ENCODE results near the gene C16orf74. TPM values are rescaled to one million over a fixed set of nuclear protein-coding genes. Genes with fewer than 3 reads are reported as not detected.

Gene C16orf74
- total and polyA plus RNA-seq, 2 donors (not counting 1 experiment from before 2014, with no cell fraction given): 73.0 to 83.3 TPM

DNA sequence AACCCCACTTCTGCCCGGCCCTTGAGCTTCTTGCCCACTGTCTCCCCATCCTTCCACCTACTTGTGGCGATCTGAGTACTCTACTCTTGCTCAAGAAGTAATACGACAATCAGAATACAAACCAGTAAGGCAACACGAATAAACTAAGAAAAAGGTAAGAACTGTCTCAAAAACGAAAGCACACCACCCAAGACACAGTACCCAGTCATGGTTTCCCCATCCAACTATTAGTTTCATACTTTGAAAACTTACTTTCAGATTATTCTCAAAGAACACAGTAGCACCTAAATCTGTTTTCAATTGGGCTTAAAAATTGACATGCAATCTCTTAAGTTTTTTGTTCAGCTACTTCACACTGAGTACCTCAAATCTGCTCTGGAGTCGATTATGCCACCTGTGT, 76.1 kb downstream of the C16orf74 start:
- TF ChIP-seq, protein P1, sequence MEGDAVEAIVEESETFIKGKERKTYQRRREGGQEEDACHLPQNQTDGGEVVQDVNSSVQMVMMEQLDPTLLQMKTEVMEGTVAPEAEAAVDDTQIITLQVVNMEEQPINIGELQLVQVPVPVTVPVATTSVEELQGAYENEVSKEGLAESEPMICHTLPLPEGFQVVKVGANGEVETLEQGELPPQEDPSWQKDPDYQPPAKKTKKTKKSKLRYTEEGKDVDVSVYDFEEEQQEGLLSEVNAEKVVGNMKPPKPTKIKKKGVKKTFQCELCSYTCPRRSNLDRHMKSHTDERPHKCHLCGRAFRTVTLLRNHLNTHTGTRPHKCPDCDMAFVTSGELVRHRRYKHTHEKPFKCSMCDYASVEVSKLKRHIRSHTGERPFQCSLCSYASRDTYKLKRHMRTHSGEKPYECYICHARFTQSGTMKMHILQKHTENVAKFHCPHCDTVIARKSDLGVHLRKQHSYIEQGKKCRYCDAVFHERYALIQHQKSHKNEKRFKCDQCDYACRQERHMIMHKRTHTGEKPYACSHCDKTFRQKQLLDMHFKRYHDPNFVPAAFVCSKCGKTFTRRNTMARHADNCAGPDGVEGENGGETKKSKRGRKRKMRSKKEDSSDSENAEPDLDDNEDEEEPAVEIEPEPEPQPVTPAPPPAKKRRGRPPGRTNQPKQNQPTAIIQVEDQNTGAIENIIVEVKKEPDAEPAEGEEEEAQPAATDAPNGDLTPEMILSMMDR (IDR thresholded peaks at IDR 0.05): no peak
- no peak for TF ChIP-seq EZH2 (IDR thresholded peaks at IDR 0.05; ENCODE audit: borderline replicate concordance, insufficient read depth, low read depth, low read length, poor library complexity, severe bottlenecking)
- Histone ChIP-seq H3K9me3 (ENCODE audit: control extremely low read depth in 1 of 3, control insufficient read depth in 2 of 3, insufficient read depth in 1 of 3, low read length in 2 of 3) (no peaks in the 10 kb centered on the region), H3K27me3 (replicated peaks in 1 of 4; ENCODE audit: control extremely low read depth in 1 of 4, control insufficient read depth in 3 of 4, insufficient read depth in 4 of 4, low read length in 3 of 4) (no peaks in the 10 kb centered on the region), H3K4me1 (ENCODE audit: control insufficient read depth in 2 of 2, insufficient read depth in 2 of 2, low read length in 2 of 2) (peaks cover 0 to 2% of the 10 kb centered on the region in 2 donors), H3K9ac (ENCODE audit: low read length) (no peak overlapping the region), H3K4me3 (ENCODE audit: control extremely low read depth in 1 of 5, extremely low read depth in 1 of 5, insufficient read depth in 1 of 5, low read depth in 2 of 5, low read length in 4 of 5) (no peak overlapping the region), H3K79me2 (ENCODE audit: control insufficient read depth, insufficient read depth, low read length) (no peaks in the 10 kb centered on the region), H4K20me1 (ENCODE audit: control insufficient read depth, insufficient read depth, low read length, poor library complexity, severe bottlenecking) (peaks cover 6% of the 10 kb centered on the region), H3K4me2 (replicated peaks; ENCODE audit: low read depth, low read length, poor library complexity, severe bottlenecking) (no peak overlapping the region), H3K36me3 (replicated peaks in 1 of 2; ENCODE audit: control extremely low read depth in 1 of 2, control insufficient read depth in 1 of 2, extremely low read depth in 1 of 2, insufficient read depth in 2 of 2, low read length in 1 of 2) (peaks cover 0 to 58% of the 10 kb centered on the region in 2 experiments), H3K27ac (ENCODE audit: low read length in 2 of 2) (no peak overlapping the region), H2AFZ (ENCODE audit: insufficient read depth, low read depth, low read length, poor library complexity, severe bottlenecking) (no peak overlapping the region)
- no peaks in the 10 kb centered on the region for H3K27me3 Mint-ChIP-seq
- CTCF ChIA-PET: interaction anchor here (0.9 to 9.6 kb wide), 15 partner anchors 11 to 146 kb away, joined by 3 to 61 read pairs (median 4); no protein-coding TSS in a partner anchor
- DNase-seq (no peak), ATAC-seq (ENCODE audit: low read depth) (no peak)
- 85% methylated on average over 6 of the region's 6 CpGs for WGBS (ENCODE audit: insufficient coverage)
- intact Hi-C loops (cut with micrococcal nuclease): loop anchor here (1.0 kb wide), 2 partner anchors 43 to 84 kb away; no protein-coding TSS in a partner anchor
- H3K4me1 Mint-ChIP-seq: peaks cover 3% of the 10 kb centered on the region
- no peaks in the 10 kb centered on the region for H3K9me3 Mint-ChIP-seq (ENCODE audit: insufficient read depth)
- peak overlapping the region; percentile 46 for H3K27ac Mint-ChIP-seq
- H3K4me3 Mint-ChIP-seq: no peak overlapping the region
- POLR2A ChIA-PET: no interaction called here

DNA sequence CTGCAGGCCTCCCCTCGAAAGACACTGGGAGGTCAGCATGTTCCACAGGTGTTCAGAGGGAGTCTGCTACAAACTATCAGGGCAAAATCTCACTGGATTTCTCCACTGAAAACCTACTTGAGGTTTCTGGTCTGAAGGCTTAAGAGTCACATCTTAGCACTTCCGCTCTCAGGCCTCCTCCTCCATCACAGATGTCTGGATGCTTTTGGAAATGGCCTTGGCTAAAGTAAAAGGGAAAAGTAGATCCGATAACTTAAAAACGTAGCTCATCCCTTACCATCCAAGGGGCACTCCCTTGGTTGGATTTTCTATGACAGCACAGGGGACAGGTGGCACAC, 76.5 kb downstream of the C16orf74 start:
- H2AFZ ChIP-seq (ENCODE audit: insufficient read depth, low read depth, low read length, poor library complexity, severe bottlenecking): no peak overlapping the region
- Mint-ChIP-seq H3K4me3 (no peak overlapping the region), H3K27ac (peak overlapping the region; percentile 57), H3K27me3 (no peaks in the 10 kb centered on the region), H3K4me1 (no peaks in the 10 kb centered on the region), H3K9me3 (ENCODE audit: insufficient read depth) (no peaks in the 10 kb centered on the region)
- no peak overlapping the region for H3K4me3 ChIP-seq (ENCODE audit: control extremely low read depth in 1 of 5, extremely low read depth in 1 of 5, insufficient read depth in 1 of 5, low read depth in 2 of 5, low read length in 4 of 5)
- DNase-seq (no peak), ATAC-seq (ENCODE audit: low read depth) (no peak)
- no peak overlapping the region for H3K9ac ChIP-seq (ENCODE audit: low read length)
- no peak overlapping the region for H3K4me2 ChIP-seq (replicated peaks; ENCODE audit: low read depth, low read length, poor library complexity, severe bottlenecking)
- ChIA-PET POLR2A (no interaction called here), CTCF (interaction anchor here (0.9 to 9.6 kb wide), 9 partner anchors 11 to 147 kb away, joined by 3 to 61 read pairs (median 4); no protein-coding TSS in a partner anchor)
- no peak overlapping the region for H3K27ac ChIP-seq (ENCODE audit: low read length in 2 of 2)
- H3K4me1 ChIP-seq (ENCODE audit: control insufficient read depth in 2 of 2, insufficient read depth in 2 of 2, low read length in 2 of 2): no peaks in the 10 kb centered on the region
- intact Hi-C loops (cut with micrococcal nuclease): no loop called here
- peaks cover 10% of the 10 kb centered on the region for H4K20me1 ChIP-seq (ENCODE audit: control insufficient read depth, insufficient read depth, low read length, poor library complexity, severe bottlenecking)
- no peaks in the 10 kb centered on the region for H3K79me2 ChIP-seq (ENCODE audit: control insufficient read depth, insufficient read depth, low read length)
- TF ChIP-seq EZH2 (IDR thresholded peaks at IDR 0.05; ENCODE audit: borderline replicate concordance, insufficient read depth, low read depth, low read length, poor library complexity, severe bottlenecking): no peak
- no peaks in the 10 kb centered on the region for H3K27me3 ChIP-seq (replicated peaks in 1 of 4; ENCODE audit: control extremely low read depth in 1 of 4, control insufficient read depth in 3 of 4, insufficient read depth in 4 of 4, low read length in 3 of 4)
- H3K36me3 ChIP-seq (replicated peaks in 1 of 2; ENCODE audit: control extremely low read depth in 1 of 2, control insufficient read depth in 1 of 2, extremely low read depth in 1 of 2, insufficient read depth in 2 of 2, low read length in 1 of 2): peaks cover 0 to 62% of the 10 kb centered on the region in 2 experiments
- no peaks in the 10 kb centered on the region for H3K9me3 ChIP-seq (ENCODE audit: control extremely low read depth in 1 of 3, control insufficient read depth in 2 of 3, insufficient read depth in 1 of 3, low read length in 2 of 3)
- WGBS (ENCODE audit: insufficient coverage): 100% methylated on average over 3 of the region's 4 CpGs

Measured in B cell (primary cell).